Breast epithelium (tissue), 3 donors: ENCODE data around the gene UNC50.

Experiments
- POLR2A ChIP-seq: fragments of 450-650 bp; IDR thresholded peaks from one replicate; pipeline ENCODE4 v1.6.1; 2016; ENCODE audit warnings: antibody characterized with exemption, mild to moderate bottlenecking, moderate library complexity
- POLR2AphosphoS5 ChIP-seq, 3 donors: sonication (generic); formaldehyde crosslinking; IDR thresholded peaks; one replicate each; pipeline ENCODE4 v1.6.1; 2017; ENCODE audit warnings: antibody characterized with exemption in 3 of 3
- TF ChIP-seq, protein P1 (sequence below), 3 donors: fragments of 450-650 bp; IDR thresholded peaks; one replicate each; pipeline ENCODE4 v1.5.1; 2016 to 2017; ENCODE audit warnings: antibody characterized with exemption in 3 of 3, mild to moderate bottlenecking in 3 of 3, moderate library complexity in 3 of 3

DNA sequence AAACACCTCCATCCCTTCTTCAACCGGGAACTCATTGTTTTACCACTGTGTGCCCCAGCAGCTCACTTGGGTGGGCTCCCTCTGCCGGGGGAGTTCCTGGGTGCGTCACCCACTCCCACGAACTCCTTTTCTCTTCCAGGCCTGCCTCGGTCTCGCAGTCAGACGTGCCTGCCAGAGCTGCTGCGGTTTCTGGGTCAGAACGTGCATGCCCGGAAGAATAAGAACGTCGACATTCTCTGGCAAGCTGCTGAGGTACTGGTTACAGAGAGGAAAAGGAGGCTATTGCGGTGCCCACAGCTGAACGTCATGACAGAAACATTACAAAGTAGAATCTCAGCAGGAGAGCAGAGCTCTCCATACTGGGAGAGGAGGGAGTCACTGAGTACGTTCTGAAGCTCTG, 35.7 kb upstream of the UNC50 start:
- TF ChIP-seq, protein P1, sequence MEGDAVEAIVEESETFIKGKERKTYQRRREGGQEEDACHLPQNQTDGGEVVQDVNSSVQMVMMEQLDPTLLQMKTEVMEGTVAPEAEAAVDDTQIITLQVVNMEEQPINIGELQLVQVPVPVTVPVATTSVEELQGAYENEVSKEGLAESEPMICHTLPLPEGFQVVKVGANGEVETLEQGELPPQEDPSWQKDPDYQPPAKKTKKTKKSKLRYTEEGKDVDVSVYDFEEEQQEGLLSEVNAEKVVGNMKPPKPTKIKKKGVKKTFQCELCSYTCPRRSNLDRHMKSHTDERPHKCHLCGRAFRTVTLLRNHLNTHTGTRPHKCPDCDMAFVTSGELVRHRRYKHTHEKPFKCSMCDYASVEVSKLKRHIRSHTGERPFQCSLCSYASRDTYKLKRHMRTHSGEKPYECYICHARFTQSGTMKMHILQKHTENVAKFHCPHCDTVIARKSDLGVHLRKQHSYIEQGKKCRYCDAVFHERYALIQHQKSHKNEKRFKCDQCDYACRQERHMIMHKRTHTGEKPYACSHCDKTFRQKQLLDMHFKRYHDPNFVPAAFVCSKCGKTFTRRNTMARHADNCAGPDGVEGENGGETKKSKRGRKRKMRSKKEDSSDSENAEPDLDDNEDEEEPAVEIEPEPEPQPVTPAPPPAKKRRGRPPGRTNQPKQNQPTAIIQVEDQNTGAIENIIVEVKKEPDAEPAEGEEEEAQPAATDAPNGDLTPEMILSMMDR (IDR thresholded peaks at IDR 0.05) = no peak
- TF ChIP-seq POLR2A = no peak
- TF ChIP-seq POLR2AphosphoS5 (IDR thresholded peaks at IDR 0.05) = no peak
